Measurements from ENCODE around the gene DHRS13. TPM values are rescaled to one million over a fixed set of nuclear protein-coding genes. Genes with fewer than 3 reads are reported as not detected.

The DHRS13 gene
- total and polyA plus RNA-seq, 2 donors (not counting 3 experiments of a cell fraction or from before 2014, with no cell fraction given), result 7.2 to 9.3 TPM

- Histone ChIP-seq H3K9ac (replicated peaks; ENCODE audit: extremely low read depth, insufficient read depth, low read length) (no peak overlapping the region), H3K4me2 (ENCODE audit: insufficient read depth, low read length) (no peak overlapping the region), H4K20me1 (replicated peaks; ENCODE audit: control insufficient read depth, extremely low read depth, insufficient read depth, low read length) (no peaks in the 10 kb centered on the region), H3K4me1 (ENCODE audit: control insufficient read depth, extremely low read depth, insufficient read depth, low read length) (peaks cover 12% of the 10 kb centered on the region), H2AFZ (ENCODE audit: low read depth, low read length) (no peak overlapping the region), H3K27me3 (ENCODE audit: control insufficient read depth in 2 of 2, insufficient read depth in 2 of 2, low read length in 2 of 2) (no peaks in the 10 kb centered on the region), H3K9me3 (replicated peaks; ENCODE audit: control insufficient read depth, insufficient read depth, low read length) (no peaks in the 10 kb centered on the region), H3K9me1 (replicated peaks; ENCODE audit: control insufficient read depth, extremely low read depth, insufficient read depth, low read length) (no peaks in the 10 kb centered on the region), H3K4me3 (replicated peaks in 1 of 3; ENCODE audit: insufficient read depth in 1 of 3, low read depth in 1 of 3, low read length in 3 of 3) (no peak overlapping the region), H3K27ac (ENCODE audit: insufficient read depth, low read depth, low read length) (no peak overlapping the region), H3K79me2 (ENCODE audit: control insufficient read depth, insufficient read depth, low read length) (peaks cover 10% of the 10 kb centered on the region), H3K36me3 (ENCODE audit: control insufficient read depth in 2 of 2, extremely low read depth in 1 of 2, insufficient read depth in 2 of 2, low read length in 2 of 2) (peaks cover 5 to 7% of the 10 kb centered on the region in 2 experiments)
- DNase-seq (ENCODE audit: low read depth, low spot score) (no peak), FAIRE-seq (no peak)
- POLR2A ChIA-PET, result no interaction called here
- dilution Hi-C loops (cut with MboI; ENCODE audit: extremely low pct_ligation_motif_present, low sequenced_read_pairs) (no loop called here), intact Hi-C loops (cut with micrococcal nuclease) (no loop called here)
- no TSS peak for BruUV-seq (replicated peaks)
- TF ChIP-seq GATA2 (IDR thresholded peaks at IDR 0.05; ENCODE audit: insufficient read depth, insufficient read length, low read depth, low read length), result no peak
- TF ChIP-seq JUN (IDR thresholded peaks at IDR 0.05; ENCODE audit: borderline replicate concordance, insufficient read depth, insufficient read length, low read depth), result no peak
- CTCF ChIA-PET, result interaction anchor here (0.9 to 1.5 kb wide), 4 partner anchors 49 to 89 kb away, joined by 3 to 6 read pairs (median 4); partner anchors contain the start of gene DHRS13
These were observed 49.6 kb downstream of the DHRS13 start for GRCh38 chr17:28853295-28853694.

DNA sequence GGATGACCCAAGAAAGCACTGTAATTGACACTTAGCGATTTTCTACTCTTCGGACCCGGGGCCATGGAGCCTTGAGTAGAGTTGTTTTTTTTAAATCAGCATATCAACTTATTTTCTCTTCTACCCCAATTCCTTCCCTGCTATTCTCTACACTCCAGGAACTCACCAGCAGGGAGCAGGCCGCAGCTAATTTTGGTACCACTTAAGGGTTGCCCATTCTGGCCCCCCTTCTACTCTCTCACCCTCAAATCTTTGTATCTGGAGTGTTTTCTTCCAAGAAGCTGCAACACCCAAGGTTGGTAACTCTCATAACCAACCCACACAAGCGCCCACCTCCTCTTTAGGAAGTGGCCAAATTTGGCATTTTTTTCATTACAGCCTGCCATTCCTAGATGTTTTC, 53.6 kb downstream of the DHRS13 start:
- no TSS peak for BruUV-seq (replicated peaks)
- intact Hi-C loops (cut with micrococcal nuclease) (loop anchor here (2.0 kb wide), 1 partner anchor 54 kb away; the partner anchor contains the start of gene DHRS13), dilution Hi-C loops (cut with MboI; ENCODE audit: extremely low pct_ligation_motif_present, low sequenced_read_pairs) (no loop called here)
- Histone ChIP-seq H3K4me2 (ENCODE audit: insufficient read depth, low read length) (no peak overlapping the region), H3K27me3 (ENCODE audit: control insufficient read depth in 2 of 2, insufficient read depth in 2 of 2, low read length in 2 of 2) (no peaks in the 10 kb centered on the region), H3K27ac (ENCODE audit: insufficient read depth, low read depth, low read length) (no peak overlapping the region), H3K4me1 (ENCODE audit: control insufficient read depth, extremely low read depth, insufficient read depth, low read length) (peaks cover 2% of the 10 kb centered on the region), H3K4me3 (replicated peaks in 1 of 3; ENCODE audit: insufficient read depth in 1 of 3, low read depth in 1 of 3, low read length in 3 of 3) (no peak overlapping the region), H3K79me2 (ENCODE audit: control insufficient read depth, insufficient read depth, low read length) (no peaks in the 10 kb centered on the region), H3K9ac (replicated peaks; ENCODE audit: extremely low read depth, insufficient read depth, low read length) (no peak overlapping the region), H3K9me1 (replicated peaks; ENCODE audit: control insufficient read depth, extremely low read depth, insufficient read depth, low read length) (no peaks in the 10 kb centered on the region), H3K9me3 (replicated peaks; ENCODE audit: control insufficient read depth, insufficient read depth, low read length) (no peaks in the 10 kb centered on the region), H2AFZ (ENCODE audit: low read depth, low read length) (no peak overlapping the region), H4K20me1 (replicated peaks; ENCODE audit: control insufficient read depth, extremely low read depth, insufficient read depth, low read length) (no peaks in the 10 kb centered on the region), H3K36me3 (ENCODE audit: control insufficient read depth in 2 of 2, extremely low read depth in 1 of 2, insufficient read depth in 2 of 2, low read length in 2 of 2) (no peaks in the 10 kb centered on the region)
- DNase-seq (ENCODE audit: low read depth, low spot score) (peak; percentile 23), FAIRE-seq (no peak)
- CTCF ChIA-PET, result interaction anchor here (0.7 to 2.9 kb wide), 33 partner anchors 10 to 268 kb away, joined by 3 to 20 read pairs (median 5); partner anchors contain the start of gene TLCD1
- TF ChIP-seq POLR2A (IDR thresholded peaks at IDR 0.05; ENCODE audit: low read depth, low read length) (no peak), GATA2 (IDR thresholded peaks at IDR 0.05; ENCODE audit: insufficient read depth, insufficient read length, low read depth, low read length) (no peak), JUN (IDR thresholded peaks at IDR 0.05; ENCODE audit: borderline replicate concordance, insufficient read depth, insufficient read length, low read depth) (no peak), MYC (IDR thresholded peaks at IDR 0.05; ENCODE audit: low read depth, low read length) (no peak), CTCF (IDR thresholded peaks at IDR 0.05; ENCODE audit: extremely low read depth in 1 of 2, insufficient read depth in 1 of 2, low read depth in 1 of 2, low read length in 2 of 2) (no peak), EZH2 (IDR thresholded peaks at IDR 0.05; ENCODE audit: borderline replicate concordance, low read depth, low read length, severe bottlenecking) (no peak), POLR2AphosphoS5 (IDR thresholded peaks at IDR 0.05; ENCODE audit: insufficient read depth, low read depth, low read length) (no peak), MAX (IDR thresholded peaks at IDR 0.05; ENCODE audit: insufficient read depth, insufficient read length) (no peak), FOS (IDR thresholded peaks at IDR 0.05; ENCODE audit: borderline replicate concordance, insufficient read depth, low read length) (no peak)
- POLR2A ChIA-PET, result no interaction called here

Data from endothelial cell of umbilical vein (primary cell).